NCI-H2196 treated with DMSO at 0.1 percent for 48 hours (cell line): ENCODE results near the gene ZNF221.
"Not testable (repeated sequence)": the region's sequence is repeated elsewhere in the genome, so short reads cannot be mapped to it uniquely, and the experiment has no call there.

Experiments
- DNase-seq: peaks from one replicate; lab custom pipeline; 2025; ENCODE audit not compliant: unreplicated experiment; lab: John Stamatoyannopoulos, UW

The ZNF221 gene

DNA sequence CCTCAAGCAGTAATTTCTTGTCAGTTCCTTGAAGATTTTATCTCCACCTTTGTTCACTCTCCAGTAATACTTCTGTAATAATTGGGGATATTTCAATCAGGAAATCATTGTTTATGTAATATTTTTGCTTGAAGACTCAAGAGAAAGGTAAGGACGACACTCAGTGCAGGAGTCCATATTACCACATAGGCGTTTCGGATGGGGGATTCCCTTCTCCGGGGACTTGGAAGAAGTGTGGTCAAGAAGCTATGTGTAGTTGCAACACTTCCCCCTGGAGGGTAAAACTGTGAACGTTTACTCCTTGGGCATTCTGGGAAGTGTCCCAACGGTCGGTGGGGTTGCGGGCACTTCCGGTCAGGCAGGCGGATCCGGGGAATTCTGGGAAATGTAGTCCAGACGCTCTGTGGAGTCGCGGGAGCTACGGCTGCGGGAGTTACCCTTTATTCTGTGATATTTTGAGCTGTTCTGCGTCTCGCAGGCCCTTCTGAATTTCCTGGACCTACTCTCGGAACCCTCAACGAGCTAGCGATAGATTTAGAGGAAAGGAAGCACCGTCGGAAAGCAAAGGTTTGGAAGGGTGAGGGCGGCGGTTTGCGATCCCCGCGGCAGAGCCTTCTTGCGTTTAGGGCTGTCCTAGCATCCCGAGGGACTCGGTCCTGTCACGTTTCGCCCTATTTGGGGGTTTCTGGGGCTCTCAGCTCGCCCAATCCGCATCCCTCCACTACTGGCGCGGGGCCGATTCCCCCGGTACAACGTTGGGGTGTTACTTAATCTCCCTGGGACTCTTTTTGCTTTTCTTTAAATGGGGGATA, at the start of gene ZNF221:
ZNF221 (plus strand) TSS at position 395 of the 812 bp plus-strand sequence. CDS start 11,499 bp downstream, outside the sequence.
- DNase-seq, result peak; percentile 83

GRCh38 chr19:43901395-43902390, 49.3 kb upstream of the ZNF221 start:
- no peak for DNase-seq

GRCh38 chr19:43902399-43902798, 48.6 kb upstream of the ZNF221 start:
- DNase-seq, result no peak

DNA sequence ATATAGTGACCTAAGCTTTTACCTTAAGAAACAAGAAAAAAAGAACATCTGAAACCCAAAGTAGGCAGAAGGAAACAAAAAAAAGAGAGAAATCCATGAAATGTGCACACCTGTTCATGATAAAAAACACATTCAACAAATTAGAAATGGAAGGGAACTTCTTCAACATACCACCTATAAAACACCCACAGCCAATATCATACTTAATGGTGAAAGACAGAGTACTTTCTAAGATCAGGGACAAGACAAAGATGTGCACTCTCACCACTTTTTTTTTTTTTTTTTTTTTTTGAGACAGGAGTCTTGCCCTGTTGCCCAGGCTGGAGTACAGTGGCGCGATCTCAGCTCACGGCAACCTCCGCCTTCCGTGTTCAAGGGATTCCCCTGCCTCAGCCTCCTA, 45.1 kb upstream of the ZNF221 start:
- DNase-seq, result no peak

- no peak for DNase-seq
Observed at GRCh38 chr19:43906774-43907173, 44.3 kb upstream of the ZNF221 start.

DNA sequence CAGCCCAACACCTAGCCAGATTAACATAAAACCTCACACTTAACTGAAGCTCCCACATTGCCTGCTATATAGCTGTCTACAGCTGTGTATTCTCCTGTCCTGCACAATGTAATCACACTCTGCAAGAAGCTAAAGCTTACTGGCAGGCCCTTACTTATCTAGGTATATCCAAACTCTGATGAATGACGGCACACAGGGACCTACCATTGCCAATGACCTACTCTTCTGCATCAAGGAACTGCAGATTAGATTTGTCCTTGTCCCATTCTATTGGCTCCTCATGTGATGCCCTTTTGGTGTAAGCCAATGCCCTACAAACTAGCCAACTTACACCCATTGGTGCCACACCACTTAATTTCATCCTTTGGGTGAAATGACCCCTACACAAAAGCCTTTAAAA, 42.4 kb upstream of the ZNF221 start:
- no peak for DNase-seq

DNA sequence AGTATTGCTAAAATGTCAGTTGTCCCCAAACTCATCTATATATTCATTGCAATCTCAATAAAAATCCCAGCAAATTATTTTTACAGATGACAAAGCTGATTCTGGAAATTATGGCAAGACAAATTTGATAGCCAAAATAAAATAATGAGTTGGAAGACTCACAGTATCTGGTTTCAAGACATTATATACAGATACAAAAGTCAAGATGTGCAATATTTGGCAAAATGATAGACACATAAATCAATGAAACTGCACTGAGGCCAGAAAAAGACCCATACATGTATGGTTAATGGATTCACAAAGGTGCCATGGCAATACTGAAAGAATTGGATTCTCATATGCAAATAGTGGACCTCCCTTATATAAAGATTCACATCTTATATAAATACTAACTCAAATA, 40.1 kb upstream of the ZNF221 start:
- DNase-seq, result no peak

DNA sequence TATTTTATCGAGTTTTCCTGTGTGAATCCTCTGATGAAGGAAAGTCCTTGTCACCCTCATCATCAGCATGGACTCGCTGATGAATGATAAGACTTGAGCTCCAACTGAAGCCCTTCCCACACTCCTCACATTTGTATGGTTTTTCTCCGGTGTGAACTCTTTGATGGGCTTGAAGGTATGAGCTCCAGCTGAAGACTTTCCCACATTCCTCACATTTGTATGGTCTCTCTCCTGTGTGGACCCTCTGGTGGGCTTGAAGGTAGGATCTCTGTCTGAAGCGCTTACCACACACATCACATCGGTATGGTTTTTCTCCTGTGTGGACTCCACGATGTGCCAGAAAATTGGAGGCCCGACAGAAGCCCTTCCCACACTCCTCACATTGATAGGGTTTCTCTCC, 37.6 kb upstream of the ZNF221 start:
- no peak for DNase-seq

DNA sequence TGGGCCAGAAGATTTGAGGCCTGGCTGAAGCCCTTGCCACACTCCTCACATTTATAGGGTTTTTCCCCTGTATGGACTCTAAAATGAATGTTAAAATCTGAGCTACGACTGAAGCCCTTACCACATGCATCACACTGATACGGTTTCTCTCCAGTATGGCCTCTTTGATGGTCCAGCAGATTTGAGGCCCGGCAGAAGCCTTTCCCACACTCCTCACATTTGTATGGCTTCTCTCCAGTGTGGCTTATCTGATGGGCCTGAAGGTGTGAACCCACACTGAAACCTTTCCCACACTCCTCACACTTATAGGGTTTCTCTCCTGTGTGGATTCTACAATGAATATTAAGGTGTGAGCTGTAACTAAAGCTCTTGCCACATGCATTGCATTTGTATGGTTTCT, 37.0 kb upstream of the ZNF221 start:
- DNase-seq, result no peak

DNA sequence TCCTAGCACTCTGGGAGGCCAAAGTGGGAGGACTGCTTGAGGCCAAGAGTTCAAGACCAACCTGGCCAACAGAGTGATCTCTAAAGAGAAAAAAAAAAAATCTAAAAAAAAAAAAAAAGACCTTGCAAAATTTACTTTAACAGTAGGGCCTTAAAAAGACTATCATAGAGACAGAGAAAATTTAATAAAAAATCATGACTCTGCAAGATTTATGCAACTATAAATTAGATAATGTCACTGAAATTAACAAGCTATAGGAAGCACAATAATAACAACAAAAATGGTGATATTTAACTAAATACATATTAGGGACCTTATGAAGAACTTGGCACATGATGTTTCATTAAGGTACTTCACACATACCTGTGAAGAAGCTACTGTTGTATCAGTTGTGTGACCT, 27.2 kb upstream of the ZNF221 start:
- no peak for DNase-seq

- no peak for DNase-seq
Observed at GRCh38 chr19:43928820-43929219, 22.2 kb upstream of the ZNF221 start.

GRCh38 chr19:43934055-43934984, 16.7 kb upstream of the ZNF221 start:
- no peak for DNase-seq

DNA sequence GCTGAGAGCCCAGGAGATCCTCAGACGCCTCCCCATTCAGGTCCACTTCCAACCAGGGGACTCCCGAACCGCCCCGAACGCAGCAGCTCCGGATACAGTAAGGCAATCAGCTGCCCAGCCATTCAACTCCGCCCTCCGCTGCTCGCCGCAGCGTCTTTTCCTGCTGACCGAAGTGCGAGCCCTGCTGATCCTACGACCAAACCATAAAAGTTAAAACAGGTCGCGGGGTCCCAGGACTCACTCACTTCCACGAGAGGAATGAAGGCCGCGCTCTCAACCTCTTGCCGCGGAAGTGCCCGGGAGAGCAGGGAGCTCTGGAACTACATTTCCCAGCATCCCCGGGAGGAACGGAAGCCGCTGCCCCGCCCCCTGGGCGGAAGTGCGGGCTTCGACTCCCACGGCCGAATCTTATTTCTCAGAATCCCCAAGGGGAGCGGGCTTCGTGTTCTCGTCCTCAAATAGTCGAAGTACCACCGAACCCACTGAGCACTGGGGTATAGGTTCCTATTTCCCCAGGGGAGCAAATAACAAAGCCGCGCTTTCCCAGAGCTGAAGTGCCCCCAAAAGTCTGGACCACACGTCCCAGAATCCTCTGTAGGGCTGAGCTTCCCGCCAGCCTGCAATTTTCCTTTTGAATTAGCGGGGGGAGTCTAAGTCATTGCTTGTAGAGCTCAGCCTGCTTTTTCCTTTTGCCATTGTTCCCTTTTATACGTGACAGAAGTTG, 15.9 kb upstream of the ZNF221 start, which contains the start of gene ZNF45:
ZNF45 (minus strand) TSS at position 298 of the 724 bp plus-strand sequence. CDS start 13,097 bp downstream, outside the sequence.
- peak; percentile 83 for DNase-seq

GRCh38 chr19:43936188-43936587, 14.8 kb upstream of the ZNF221 start:
- DNase-seq, result no peak

- no peak for DNase-seq
Observed at GRCh38 chr19:43939557-43940260, 11.3 kb upstream of the ZNF221 start.

GRCh38 chr19:43940719-43941118, 10.3 kb upstream of the ZNF221 start:
- DNase-seq, result no peak

- no peak for DNase-seq
Observed at GRCh38 chr19:43941209-43941608, 9.8 kb upstream of the ZNF221 start.

DNA sequence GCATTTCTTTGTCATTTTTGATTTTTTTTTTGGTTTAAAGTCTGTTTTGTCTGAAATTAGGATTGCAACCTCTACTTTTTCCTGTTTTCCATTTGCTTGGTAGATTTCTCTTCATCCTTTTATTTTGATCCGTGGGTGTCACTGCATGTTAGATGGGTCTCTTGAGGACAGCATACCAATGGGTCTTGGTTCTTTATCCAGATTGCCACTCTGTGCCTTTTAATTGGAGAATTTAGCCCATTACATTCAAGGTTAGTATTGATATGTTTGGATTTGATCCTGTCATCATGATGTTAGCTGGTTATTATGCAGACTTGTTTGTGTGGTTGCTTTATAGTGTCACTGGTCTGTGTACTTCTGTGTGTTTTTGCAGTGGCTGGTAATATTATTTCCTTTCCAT, 3.6 kb upstream of the ZNF221 start:
- not testable (repeated sequence) for DNase-seq

DNA sequence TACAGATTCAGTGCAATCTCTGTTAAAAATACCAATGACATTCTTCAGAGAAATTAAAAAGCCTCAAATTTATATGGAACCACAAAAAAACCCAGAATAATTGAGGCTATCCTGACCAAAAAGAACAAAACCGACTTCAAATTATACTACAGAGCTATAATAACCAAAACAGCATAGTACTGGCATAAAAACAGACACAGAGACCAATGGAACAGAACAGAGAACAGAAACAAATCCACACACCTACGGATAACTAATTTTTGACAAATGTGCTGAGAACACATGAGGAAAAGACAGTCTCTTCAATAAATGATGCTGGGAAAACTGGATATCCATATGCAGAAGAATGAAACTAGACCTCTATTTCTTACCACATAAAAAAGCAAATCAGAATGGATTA, 1.2 kb upstream of the ZNF221 start:
- DNase-seq, result not testable (repeated sequence)
